ENCODE results near the gene EEPD1.
"Not testable (repeated sequence)": the region's sequence is repeated elsewhere in the genome, so short reads cannot be mapped to it uniquely, and the experiment has no call there.

EEPD1 gene

GRCh38 chr7:36129048-36129534 is 24.0 kb upstream of the EEPD1 start:
- DNase-seq = no peak

- no peak for DNase-seq
These were observed 22.7 kb upstream of the EEPD1 start for GRCh38 chr7:36130236-36130945.

GRCh38 chr7:36131026-36131425 is 22.0 kb upstream of the EEPD1 start:
- no peak for DNase-seq

GRCh38 chr7:36131499-36131898 is 21.6 kb upstream of the EEPD1 start:
- DNase-seq = no peak

- DNase-seq = no peak
These were observed 21.0 kb upstream of the EEPD1 start for GRCh38 chr7:36132012-36132411.

GRCh38 chr7:36135700-36136099 is 17.4 kb upstream of the EEPD1 start:
- no peak for DNase-seq

- no peak for DNase-seq
These were observed 15.8 kb upstream of the EEPD1 start for GRCh38 chr7:36137258-36137657.

GRCh38 chr7:36137754-36138153 is 15.3 kb upstream of the EEPD1 start:
- no peak for DNase-seq

- no peak for DNase-seq
These were observed 14.8 kb upstream of the EEPD1 start for GRCh38 chr7:36138209-36138608.

GRCh38 chr7:36141351-36141750 is 11.7 kb upstream of the EEPD1 start:
- DNase-seq = no peak

- DNase-seq = no peak
These were observed 11.2 kb upstream of the EEPD1 start for GRCh38 chr7:36141850-36142249.

- DNase-seq = no peak
These were observed 8.9 kb upstream of the EEPD1 start for GRCh38 chr7:36144189-36144588.

- DNase-seq = no peak
These were observed 7.4 kb upstream of the EEPD1 start for GRCh38 chr7:36145686-36146085.

GRCh38 chr7:36147361-36147760 is 5.7 kb upstream of the EEPD1 start:
- no peak for DNase-seq

GRCh38 chr7:36148422-36149065 is 4.5 kb upstream of the EEPD1 start:
- no peak for DNase-seq

GRCh38 chr7:36149240-36149639 is 3.8 kb upstream of the EEPD1 start:
- not testable (repeated sequence) for DNase-seq

- DNase-seq = no peak
These were observed 3.2 kb upstream of the EEPD1 start for GRCh38 chr7:36149694-36150452.

- DNase-seq = no peak
These were observed 916 bp upstream of the EEPD1 start for GRCh38 chr7:36151921-36152755.

- DNase-seq = no peak
These were observed 580 bp downstream of the EEPD1 start for GRCh38 chr7:36153571-36154097.

- DNase-seq = no peak
These were observed 1.5 kb downstream of the EEPD1 start for GRCh38 chr7:36154255-36155212.

GRCh38 chr7:36155811-36156361 is 2.8 kb downstream of the EEPD1 start:
- no peak for DNase-seq

Data from effector CD4-positive, alpha-beta T cell (primary cell).